NT2/D1 (cell line): ENCODE measurements around the gene SRSF7.
"Not testable (repeated sequence)": the region's sequence is repeated elsewhere in the genome, so short reads cannot be mapped to it uniquely, and the experiment has no call there.

Experiments used
- DNase-seq: peaks from one replicate; pipeline ENCODE4 v3.0.0-alpha.2; 2011; ENCODE audit warnings: low read depth, low spot score
- H3K27me3 ChIP-seq: 2 replicates; pipeline ENCODE4 v1.6.0; 2011; ENCODE audit warnings: mild to moderate bottlenecking; ENCODE audit not compliant: insufficient read length, insufficient read depth
- H3K36me3 ChIP-seq: 2 replicates; pipeline ENCODE4 v1.6.1; 2011; ENCODE audit warnings: mild to moderate bottlenecking, low read length, mixed read lengths; ENCODE audit not compliant: insufficient read depth, insufficient read length
- H3K4me1 ChIP-seq: 2 replicates; pipeline ENCODE4 v1.5.1; 2011; ENCODE audit not compliant: insufficient read depth, insufficient read length
- H3K4me3 ChIP-seq: 2 replicates; pipeline ENCODE4 v1.5.1; 2011; ENCODE audit warnings: low read depth; ENCODE audit not compliant: insufficient read length
- H3K9ac ChIP-seq: 2 replicates; pipeline ENCODE4 v1.6.0; 2011; ENCODE audit warnings: low read depth; ENCODE audit not compliant: insufficient read length
- H3K9me3 ChIP-seq: 2 replicates; pipeline ENCODE4 v1.5.1; 2011; ENCODE audit warnings: mild to moderate bottlenecking, low read length; ENCODE audit not compliant: insufficient read depth
- SUZ12 ChIP-seq: IDR thresholded peaks from 2 replicates; pipeline ENCODE4 v1.6.1; 2011; ENCODE audit not compliant: insufficient read length, insufficient read depth; ENCODE audit errors: extremely low read depth
- YY1 ChIP-seq: IDR thresholded peaks from 2 replicates; pipeline ENCODE4 v1.6.1; 2011; ENCODE audit not compliant: insufficient read length, insufficient read depth
- ZNF274 ChIP-seq: IDR thresholded peaks from 2 replicates; pipeline ENCODE4 v1.6.1; 2011; ENCODE audit warnings: mild to moderate bottlenecking, low read depth, low read length

The SRSF7 gene

DNA sequence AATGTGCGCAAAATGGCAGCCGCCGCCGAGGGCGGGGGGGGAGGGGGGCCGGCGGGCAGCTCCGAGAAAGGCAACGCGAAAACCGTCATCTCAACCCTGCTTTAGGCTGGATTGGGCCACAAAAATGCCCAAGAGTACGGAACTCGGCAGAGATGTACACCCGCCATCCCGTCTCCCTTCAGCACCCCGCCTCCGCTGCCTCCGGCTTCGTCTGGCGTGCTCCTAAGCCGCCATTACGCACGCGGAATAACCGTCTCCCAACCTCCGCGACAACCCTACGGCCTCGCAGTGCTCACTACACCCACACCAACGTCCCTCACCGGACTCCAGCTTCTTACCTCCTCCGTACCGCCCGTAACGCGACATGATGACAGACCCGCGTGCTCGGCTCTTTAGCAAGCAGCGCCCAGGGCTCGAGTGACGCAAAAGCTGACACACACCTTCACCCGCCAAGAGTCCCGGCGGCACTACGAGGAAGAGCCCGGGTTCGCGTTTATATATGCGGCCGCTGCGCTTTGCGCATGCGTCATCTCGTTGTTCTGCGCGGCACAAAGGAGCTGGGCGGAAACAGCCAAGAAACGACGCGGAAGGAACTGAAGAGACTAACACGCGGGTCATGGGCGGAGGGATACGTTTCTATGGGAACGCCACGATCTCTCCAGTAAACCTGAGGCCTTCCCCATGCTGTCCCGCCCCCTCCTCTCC is at the start of gene SRSF7:
Gene SRSF7 (minus strand): TSS at position 471 of the 705 bp plus-strand sequence. CDS start 105 bp downstream, at position 366.
- peak within 1 kb of the TSS; percentile 98 for H3K9ac ChIP-seq
- peak; percentile 46 for TF ChIP-seq YY1
- no peak for TF ChIP-seq SUZ12

GRCh38 chr2:38797953-38798352 is 46.8 kb upstream of the SRSF7 start:
- Histone ChIP-seq H3K9me3 (no peaks in the 10 kb centered on the region), H3K4me1 (no peaks in the 10 kb centered on the region), H3K36me3 (peaks cover 9% of the 10 kb centered on the region), H3K9ac (no peak overlapping the region), H3K27me3 (no peaks in the 10 kb centered on the region), H3K4me3 (no peak overlapping the region)
- no peak for DNase-seq
- TF ChIP-seq ZNF274 (no peak), YY1 (no peak), SUZ12 (no peak)

More for the DNA sequence above, at the start of gene SRSF7:
- peak within 1 kb of the TSS; percentile 91 for H3K4me3 ChIP-seq
- no peaks in the 10 kb centered on the region for H3K27me3 ChIP-seq
- no peaks in the 10 kb centered on the region for H3K9me3 ChIP-seq
- no peaks in the 10 kb centered on the region for H3K4me1 ChIP-seq
- peak; percentile 98 for DNase-seq
- peaks cover 44% of the 10 kb centered on the region for H3K36me3 ChIP-seq

GRCh38 chr2:38797250-38797676 is 46.1 kb upstream of the SRSF7 start:
- peaks cover 5% of the 10 kb centered on the region for H3K36me3 ChIP-seq
- H3K27me3 ChIP-seq, result no peaks in the 10 kb centered on the region
- TF ChIP-seq ZNF274 (no peak), YY1 (no peak), SUZ12 (no peak)
- H3K9me3 ChIP-seq, result no peaks in the 10 kb centered on the region
- no peak overlapping the region for H3K4me3 ChIP-seq
- no peaks in the 10 kb centered on the region for H3K4me1 ChIP-seq
- DNase-seq, result no peak
- H3K9ac ChIP-seq, result no peak overlapping the region

DNA sequence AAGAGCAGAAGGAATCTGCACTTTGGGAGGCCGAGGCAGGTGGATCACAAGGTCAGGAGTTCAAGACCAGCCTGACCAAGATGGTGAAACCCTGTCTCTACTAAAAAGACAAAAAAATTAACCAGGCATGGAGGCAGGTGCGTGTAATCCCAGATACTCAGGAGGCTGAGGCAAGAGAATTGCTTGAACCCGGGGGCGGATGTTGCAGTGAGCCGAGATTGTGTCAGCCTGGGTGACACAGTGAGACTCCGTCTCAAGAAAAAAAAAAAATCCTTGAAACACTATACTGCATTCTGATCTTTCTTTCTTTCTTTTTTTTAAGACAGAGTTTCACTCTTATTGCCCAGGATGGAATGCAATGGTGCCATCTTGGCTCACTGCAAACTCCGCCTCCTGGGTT is 43.9 kb upstream of the SRSF7 start:
- H3K4me3 ChIP-seq, H3K27me3 ChIP-seq, H3K9ac ChIP-seq, DNase-seq, H3K4me1 ChIP-seq, H3K9me3 ChIP-seq, H3K36me3 ChIP-seq: not testable (repeated sequence)

GRCh38 chr2:38794235-38794946 is 43.2 kb upstream of the SRSF7 start:
- H3K4me3 ChIP-seq, result no peak overlapping the region
- H3K4me1 ChIP-seq, result no peaks in the 10 kb centered on the region
- no peak for DNase-seq
- peaks cover 5% of the 10 kb centered on the region for H3K36me3 ChIP-seq
- H3K9ac ChIP-seq, result no peak overlapping the region
- no peaks in the 10 kb centered on the region for H3K27me3 ChIP-seq
- TF ChIP-seq SUZ12 (no peak), YY1 (no peak), ZNF274 (no peak)
- H3K9me3 ChIP-seq, result no peaks in the 10 kb centered on the region

DNA sequence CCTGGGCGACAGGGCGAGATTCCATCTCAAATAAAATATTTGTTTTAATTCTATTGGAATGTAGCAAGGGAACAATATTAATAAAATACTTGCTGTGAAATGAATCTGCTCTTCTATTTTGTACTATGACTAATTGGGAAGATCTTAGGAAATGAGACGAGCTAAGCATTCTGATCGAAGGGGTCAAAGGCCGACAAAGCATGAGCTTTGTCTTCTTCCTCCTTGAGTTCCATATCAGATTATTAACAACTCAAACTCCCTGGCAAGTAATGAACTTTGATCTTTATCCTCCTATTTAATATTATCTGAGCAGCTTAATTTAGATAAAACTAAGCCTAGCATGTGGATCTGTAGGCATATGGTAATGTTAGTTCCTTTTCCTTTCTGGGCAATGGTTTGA is 42.4 kb upstream of the SRSF7 start:
- DNase-seq, result no peak
- H3K36me3 ChIP-seq, result peaks cover 5% of the 10 kb centered on the region
- H3K9me3 ChIP-seq, result no peaks in the 10 kb centered on the region
- no peaks in the 10 kb centered on the region for H3K27me3 ChIP-seq
- H3K4me3 ChIP-seq, result no peak overlapping the region
- TF ChIP-seq ZNF274 (no peak), YY1 (no peak), SUZ12 (no peak)
- no peaks in the 10 kb centered on the region for H3K4me1 ChIP-seq
- no peak overlapping the region for H3K9ac ChIP-seq

DNA sequence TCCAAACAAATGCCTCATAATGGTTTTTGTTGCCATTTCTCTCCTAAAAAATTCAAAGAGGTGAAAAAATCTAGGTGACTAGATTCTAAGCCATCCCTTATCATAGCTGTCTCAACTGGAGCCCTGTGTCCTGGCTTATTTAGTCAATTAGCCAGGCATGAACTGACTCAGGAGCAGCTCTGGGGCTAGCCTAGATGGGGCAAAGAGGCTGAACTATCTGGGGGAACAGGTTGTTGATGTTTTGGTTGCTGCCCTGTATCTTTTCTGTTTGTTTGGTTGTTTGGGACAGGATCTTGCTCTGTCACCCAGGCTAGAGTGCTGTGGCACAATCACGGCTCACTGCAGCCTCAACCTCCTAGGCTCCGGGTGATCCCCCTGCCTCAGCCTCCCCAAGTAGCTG is 41.6 kb upstream of the SRSF7 start:
- Histone ChIP-seq H3K9ac (no peak overlapping the region), H3K4me3 (no peak overlapping the region), H3K9me3 (no peaks in the 10 kb centered on the region), H3K4me1 (no peaks in the 10 kb centered on the region), H3K27me3 (no peaks in the 10 kb centered on the region), H3K36me3 (no peaks in the 10 kb centered on the region)
- TF ChIP-seq ZNF274 (no peak), YY1 (no peak), SUZ12 (no peak)
- DNase-seq, result no peak

GRCh38 chr2:38792321-38792720 is 41.2 kb upstream of the SRSF7 start:
- not testable (repeated sequence) for H3K4me1 ChIP-seq, DNase-seq, H3K4me3 ChIP-seq, H3K9ac ChIP-seq, H3K36me3 ChIP-seq, H3K27me3 ChIP-seq, H3K9me3 ChIP-seq
